HCT116 (cell line): Measurements from ENCODE around the gene HMGXB3. TPM values are rescaled to one million over a fixed set of nuclear protein-coding genes. Genes with fewer than 3 reads are reported as not detected.

Source experiments
- ATAC-seq: fragments of 200-7000 bp; cut with Tn5 transposase; 2 replicates; pipeline ENCODE4 v1.9.1; 2020; ENCODE audit warnings: mild to moderate bottlenecking, moderate library complexity
- BruUV-seq: library from RNA; stranded (reverse); fragments of 400-500 nt; replicated peaks from 2 replicates; lab custom pipeline; 2021; lab: Mats Ljungman, UMichigan
- CTCF ChIA-PET: fragments of 300-600 bp; sonication (Branson Sonifier 250); formaldehyde crosslinking; loops from one replicate; lab custom pipeline; 2021; ENCODE audit warnings: antibody characterized with exemption; lab: Charles Lee
- POLR2A ChIA-PET: fragments of 300-600, 350-600 bp; sonication (Branson Sonifier 250); formaldehyde crosslinking; loops from one replicate; lab custom pipeline; 2021; ENCODE audit warnings: antibody characterized with exemption; lab: Charles Lee
- RAD21 ChIA-PET, 2 experiments: fragments of 300-600 bp; sonication (Branson Sonifier 250); formaldehyde crosslinking; loops; one replicate each; lab custom pipeline; 2023; ENCODE audit warnings: low total read pairs in 2 of 2; ENCODE audit not compliant: uncharacterized antibody in 2 of 2, unreplicated experiment in 2 of 2, low non-redundant PET in 1 of 2; lab: Charles Lee
- DNase-seq: peaks from one replicate; pipeline ENCODE4 v3.0.0-alpha.2; 2010; ENCODE audit warnings: low read depth, low spot score
- H2AFZ ChIP-seq: fragments of 200-600 bp; shearing (Covaris generic), sonication (generic); 2 replicates; pipeline ENCODE4 v1.6.1; 2017; ENCODE audit warnings: low read depth, mixed run types, mixed read lengths, antibody characterized with exemption, low read length; ENCODE audit not compliant: poor library complexity, severe bottlenecking
- H3K27ac ChIP-seq: 2 replicates; pipeline ENCODE4 v1.5.1; 2012; ENCODE audit warnings: low read depth, low read length
- H3K27me3 ChIP-seq: fragments of 200-600 bp; sonication (generic); 2 replicates; pipeline ENCODE4 v1.6.1; 2016; ENCODE audit warnings: mixed run types, low read length, mixed read lengths; ENCODE audit not compliant: insufficient read depth
- H3K36me3 ChIP-seq, 2 experiments: fragments of 200-500 bp in 1 of 2; fragments of 200-600 bp in 1 of 2; sonication (Bioruptor generic) in 1 of 2; sonication (generic) in 1 of 2; 2 replicates each; pipeline versions ENCODE4 v1.5.1 to v1.6.1; 2014 to 2016; ENCODE audit warnings: low read length in 2 of 2, inconsistent platforms in 1 of 2, mixed read lengths in 1 of 2, mixed run types in 1 of 2; ENCODE audit not compliant: insufficient read depth in 2 of 2, control insufficient read depth in 1 of 2
- H3K4me1 ChIP-seq, 2 experiments: fragments of 200-600 bp in 1 of 2; sonication (generic) in 1 of 2; 2 replicates each; pipeline versions ENCODE4 v1.5.1 to v1.6.1; 2012 to 2017; ENCODE audit warnings: low read length in 2 of 2, inconsistent platforms in 1 of 2, mild to moderate bottlenecking in 1 of 2, mixed read lengths in 1 of 2, mixed run types in 1 of 2, moderate library complexity in 1 of 2; ENCODE audit not compliant: insufficient read depth in 2 of 2, control insufficient read depth in 1 of 2
- H3K4me2 ChIP-seq: fragments of 200-600 bp; sonication (generic); 2 replicates; pipeline ENCODE4 v1.6.1; 2017; ENCODE audit warnings: mixed run types, low read length, mixed read lengths
- H3K4me3 ChIP-seq, 2 experiments: fragments of 200-600 bp in 1 of 2; sonication (generic) in 1 of 2; replicated peaks in 1 of 2; 2 replicates each; pipeline ENCODE4 v1.5.1; 2011 to 2016; ENCODE audit warnings: low read length in 2 of 2, control low read depth in 1 of 2, low read depth in 1 of 2, mild to moderate bottlenecking in 1 of 2, mixed read lengths in 1 of 2, mixed run types in 1 of 2
- H3K79me2 ChIP-seq: fragments of 200-600 bp; sonication (generic); 2 replicates; pipeline ENCODE4 v1.6.1; 2017; ENCODE audit warnings: mild to moderate bottlenecking, mixed run types, low read length, moderate library complexity, mixed read lengths; ENCODE audit not compliant: insufficient read depth
- H3K9ac ChIP-seq: fragments of 200-600 bp; sonication (generic); 2 replicates; pipeline ENCODE4 v1.6.1; 2016; ENCODE audit warnings: low read length, mixed read lengths
- H3K9me2 ChIP-seq: fragments of 200-600 bp; sonication (generic), shearing (Covaris generic); 2 replicates; pipeline ENCODE4 v1.6.1; 2017; ENCODE audit warnings: mixed run types, mild to moderate bottlenecking, moderate library complexity; ENCODE audit not compliant: insufficient read depth
- H3K9me3 ChIP-seq, 2 experiments: fragments of 200-500 bp in 1 of 2; fragments of 200-600 bp in 1 of 2; sonication (Bioruptor generic) in 1 of 2; sonication (generic) in 1 of 2; 2 replicates each; pipeline ENCODE4 v1.6.1; 2014 to 2017; ENCODE audit warnings: low read length in 2 of 2, mixed read lengths in 2 of 2, inconsistent platforms in 1 of 2, low read depth in 1 of 2, mild to moderate bottlenecking in 1 of 2, mixed run types in 1 of 2, moderate library complexity in 1 of 2; ENCODE audit not compliant: control insufficient read depth in 1 of 2, insufficient read depth in 1 of 2
- H4K20me1 ChIP-seq: fragments of 200-600 bp; sonication (generic), shearing (Covaris generic); 2 replicates; pipeline ENCODE4 v1.6.1; 2017; ENCODE audit warnings: mixed run types, mild to moderate bottlenecking, moderate library complexity; ENCODE audit not compliant: insufficient read depth
- CTCF ChIP-seq, 3 experiments: fragments of 200-600 bp in 1 of 3; sonication (generic) in 1 of 3; IDR thresholded peaks in 2 of 3; conservative IDR thresholded peaks in 1 of 3; 2 replicates each; pipeline ENCODE4 v1.5.1; 2012 to 2017; ENCODE audit warnings: low read depth in 2 of 3, low read length in 2 of 3, antibody characterized with exemption in 1 of 3, borderline replicate concordance in 1 of 3, control low read depth in 1 of 3, mild to moderate bottlenecking in 1 of 3, mixed read lengths in 1 of 3, mixed run types in 1 of 3, moderate library complexity in 1 of 3; ENCODE audit not compliant: insufficient read depth in 1 of 3
- EGR1 ChIP-seq: IDR thresholded peaks from 2 replicates; pipeline ENCODE4 v1.6.1; 2012; ENCODE audit warnings: low read depth
- ELF1 ChIP-seq: IDR thresholded peaks from 2 replicates; pipeline ENCODE4 v1.6.1; 2012; ENCODE audit warnings: low read depth, borderline replicate concordance
- EZH2phosphoT487 ChIP-seq: fragments of 200-600 bp; IDR thresholded peaks from 2 replicates; pipeline ENCODE4 v1.6.1; 2018; ENCODE audit warnings: antibody characterized with exemption, borderline replicate concordance
- FOSL1 ChIP-seq: IDR thresholded peaks from 2 replicates; pipeline ENCODE4 v1.6.1; 2012; ENCODE audit warnings: low read depth
- JUND ChIP-seq: IDR thresholded peaks from 2 replicates; pipeline ENCODE4 v1.6.1; 2012
- POLR2AphosphoS5 ChIP-seq: IDR thresholded peaks from 2 replicates; pipeline ENCODE4 v1.6.1; 2011; ENCODE audit warnings: mild to moderate bottlenecking, low read depth, low read length, moderate library complexity
- RAD21 ChIP-seq: IDR thresholded peaks from 2 replicates; pipeline ENCODE4 v1.6.1; 2012; ENCODE audit warnings: low read depth, mild to moderate bottlenecking
- REST ChIP-seq: IDR thresholded peaks from 2 replicates; pipeline ENCODE4 v1.6.1; 2012; ENCODE audit warnings: low read depth
- SIN3A ChIP-seq: IDR thresholded peaks from 2 replicates; pipeline ENCODE4 v1.6.1; 2012; ENCODE audit warnings: low read depth
- TCF7L2 ChIP-seq: IDR thresholded peaks from 2 replicates; pipeline ENCODE4 v1.7.0; 2011; ENCODE audit warnings: borderline replicate concordance, inconsistent platforms; ENCODE audit not compliant: insufficient read depth, insufficient read length; ENCODE audit errors: extremely low read depth
- ZFX ChIP-seq: fragments of 450-650 bp; IDR thresholded peaks from 2 replicates; pipeline ENCODE4 v1.6.1; 2017
- intact Hi-C: fragments of 100-400 bp; cut with micrococcal nuclease; formaldehyde crosslinking; loops from 2 replicates; pipeline ENCODE4 v1.10.0; 2022
- total RNA-seq: library from RNA; stranded (reverse); gene quantifications from one replicate; pipeline ENCODE4 v1.2.1, GENCODE V29; 2021; ENCODE audit not compliant: unreplicated experiment

HMGXB3 gene
- total RNA-seq, 1 experiment from 2014 or later, result 41.8 TPM

- no TSS peak for BruUV-seq
- Histone ChIP-seq H3K9ac (no peak overlapping the region), H3K4me3 (no peak overlapping the region), H4K20me1 (no peaks in the 10 kb centered on the region), H3K79me2 (no peaks in the 10 kb centered on the region), H2AFZ (no peak overlapping the region), H3K4me1 (peaks cover 0 to 3% of the 10 kb centered on the region in 2 experiments; a peak in 1 of 4 replicates), H3K27me3 (no peaks in the 10 kb centered on the region)
- DNase-seq, result no peak
- ATAC-seq, result no peak
- RAD21 ChIA-PET, result no interaction called here
- TF ChIP-seq FOSL1 (no peak), SIN3A (no peak), CTCF (IDR thresholded peaks at IDR 0.05 in 2 of 3, conservative IDR thresholded peaks at IDR 0.05 in 1 of 3; ENCODE audit: borderline replicate concordance in 1 of 3, insufficient read depth in 1 of 3, low read depth in 2 of 3, low read length in 2 of 3) (no peak), RAD21 (no peak), JUND (no peak), ELF1 (no peak), REST (no peak), TCF7L2 (no peak), EZH2phosphoT487 (no peak), ZFX (no peak), POLR2AphosphoS5 (no peak), EGR1 (no peak)
- TF ChIP-seq, all 23 proteins: peak for 0
- H3K9me2 ChIP-seq, result no peaks in the 10 kb centered on the region
- POLR2A ChIA-PET, result no interaction called here
- no peaks in the 10 kb centered on the region for H3K36me3 ChIP-seq
- H3K27ac ChIP-seq, result no peak overlapping the region
- CTCF ChIA-PET, result no interaction called here
- H3K4me2 ChIP-seq, result no peak overlapping the region
- intact Hi-C loops, result no loop called here
- H3K9me3 ChIP-seq, result no peaks in the 10 kb centered on the region
Measured at GRCh38 chr5:150067405-150067960, 66.9 kb downstream of the HMGXB3 start.
